Breast epithelium (tissue), 3 donors: Measurements from ENCODE around the gene STAT3.

Experiments used
- CTCF ChIP-seq, 3 donors: fragments of 450-650 bp; IDR thresholded peaks; one replicate each; pipeline ENCODE4 v1.5.1; 2016 to 2017; ENCODE audit warnings: antibody characterized with exemption in 3 of 3, mild to moderate bottlenecking in 3 of 3, moderate library complexity in 3 of 3
- POLR2AphosphoS5 ChIP-seq, 3 donors: sonication (generic); formaldehyde crosslinking; IDR thresholded peaks; one replicate each; pipeline ENCODE4 v1.6.1; 2017; ENCODE audit warnings: antibody characterized with exemption in 3 of 3

GRCh38 chr17:42428141-42428944 is 40.1 kb upstream of the STAT3 start:
- TF ChIP-seq CTCF (IDR thresholded peaks at IDR 0.05) (peak; percentile 54 to 76 (median 76)), POLR2AphosphoS5 (IDR thresholded peaks at IDR 0.05) (peak in 2 of 3 donors; percentile 9 to 39)
